K562 (cell line): ENCODE data around the gene CALHM1. TPM values are rescaled to one million over a fixed set of nuclear protein-coding genes. Genes with fewer than 3 reads are reported as not detected.
A peak's percentile ranks its signal among the peaks of the same experiment; 100 is the strongest.

Experiments used
- CC2D1A ChIP-seq: fragments of 450-650 bp; IDR thresholded peaks from 2 replicates; pipeline ENCODE4 v1.6.1; 2017; ENCODE audit warnings: mild to moderate bottlenecking
- CSDE1 ChIP-seq, 2 experiments: fragments of 450-650 bp; IDR thresholded peaks; 2 replicates each; pipeline ENCODE4 v1.6.1; 2016; ENCODE audit warnings: mild to moderate bottlenecking in 1 of 2
- DACH1 ChIP-seq: fragments of 450-650 bp; IDR thresholded peaks from 2 replicates; pipeline ENCODE4 v1.6.1; 2018; ENCODE audit not compliant: partially characterized antibody
- GABPB1 ChIP-seq: sonication (generic); formaldehyde crosslinking; IDR thresholded peaks from 2 replicates; pipeline ENCODE4 v1.8.0; 2022; ENCODE audit warnings: mild to moderate bottlenecking, missing genetic modification reagents
- IRF2 ChIP-seq: sonication (generic); formaldehyde crosslinking; IDR thresholded peaks from 2 replicates; pipeline ENCODE4 v1.8.1; 2022; ENCODE audit warnings: mild to moderate bottlenecking, missing genetic modification reagents
- MIER1 ChIP-seq: fragments of 450-650 bp; IDR thresholded peaks from 2 replicates; pipeline ENCODE4 v1.6.1; 2016; ENCODE audit warnings: antibody characterized with exemption, mild to moderate bottlenecking, low read depth
- PHB ChIP-seq: fragments of 250-450 bp; sonication (Bioruptor Pico); IDR thresholded peaks from 2 replicates; pipeline ENCODE4 v1.5.0; 2021
- POLR2G ChIP-seq: fragments of 200-400 bp; formaldehyde crosslinking; IDR thresholded peaks from 2 replicates; pipeline ENCODE4 v1.6.1; 2017; ENCODE audit warnings: low read depth, mild to moderate bottlenecking, antibody characterized with exemption, low read length, moderate library complexity
- RBM15 ChIP-seq: fragments of 200-400 bp; formaldehyde crosslinking; IDR thresholded peaks from 2 replicates; pipeline ENCODE4 v1.6.1; 2018; ENCODE audit warnings: mild to moderate bottlenecking, low read length, moderate library complexity; ENCODE audit not compliant: insufficient read depth
- SIN3A ChIP-seq, 2 experiments: fragments of 150-350 bp in 1 of 2; IDR thresholded peaks; 2 replicates each; pipeline ENCODE4 v1.6.1; 2011 to 2016; ENCODE audit warnings: borderline replicate concordance in 2 of 2, low read depth in 2 of 2, low read length in 2 of 2, mild to moderate bottlenecking in 2 of 2, moderate library complexity in 2 of 2; ENCODE audit not compliant: control insufficient read depth in 1 of 2
- TEAD1 ChIP-seq, 2 experiments: fragments of 450-650 bp in 1 of 2; sonication (generic) in 1 of 2; formaldehyde crosslinking; IDR thresholded peaks; 2 replicates each; pipeline versions ENCODE4 v1.4.0 to v1.8.0; 2020 to 2022; ENCODE audit warnings: mild to moderate bottlenecking in 2 of 2, missing genetic modification reagents in 1 of 2
- ZBTB1 ChIP-seq: sonication (generic); formaldehyde crosslinking; IDR thresholded peaks from 2 replicates; pipeline ENCODE4 v1.8.1; 2023; ENCODE audit warnings: missing genetic modification reagents, low read depth, mild to moderate bottlenecking, borderline replicate concordance
- ZC3H4 ChIP-seq: sonication (generic); formaldehyde crosslinking; IDR thresholded peaks from 2 replicates; pipeline ENCODE4 v1.9.0; 2021; ENCODE audit warnings: missing genetic modification reagents, borderline replicate concordance
- ZKSCAN1 ChIP-seq: fragments of 150-350 bp; IDR thresholded peaks from 2 replicates; pipeline ENCODE4 v1.6.1; 2016; ENCODE audit warnings: low read depth, low read length
- ZNF354B ChIP-seq: fragments of 250-450 bp; sonication (Bioruptor Pico); IDR thresholded peaks from 2 replicates; pipeline ENCODE4 v1.4.0; 2020
- ZNF57 ChIP-seq: fragments of 450-650 bp; formaldehyde crosslinking; IDR thresholded peaks from 2 replicates; pipeline ENCODE4 v1.4.0; 2020; ENCODE audit warnings: mild to moderate bottlenecking, moderate library complexity
- ZNF584 ChIP-seq: fragments of 200-800 bp; sonication (Bioruptor generic); IDR thresholded peaks from 2 replicates; pipeline ENCODE4 v1.6.1; 2016; ENCODE audit warnings: low read depth, mild to moderate bottlenecking, missing genetic modification characterization, missing compliant biosample characterization
- polyA plus RNA-seq, 8 experiments: library from polyadenylated mRNA; depleted of rRNA in 4 of 8; stranded (reverse) in 5 of 8; unstranded in 3 of 8; fragments of >200 nt; fragmentation: Nextera tagmentation in 2 of 8; fragmentation: Illumina TruSeq in 1 of 8; extraction: Ambion mirVana in 2 of 8; extraction: Trizol in 1 of 8; gene quantifications; 2 replicates each; pipeline versions ENCODE4 v1.2.1 to v1.2.3, GENCODE V29; 2011 to 2014; ENCODE audit warnings: inconsistent platforms in 1 of 8, missing spikeins in 1 of 8
- total RNA-seq, 7 experiments: library from RNA; depleted of rRNA in 6 of 7; stranded (reverse); fragments of >200 nt in 6 of 7; fragmentation: Illumina TruSeq in 2 of 7; extraction: Trizol in 2 of 7; gene quantifications; 2 replicates each; pipeline versions ENCODE4 v1.2.1 to v1.2.3, GENCODE V29; 2011 to 2021; ENCODE audit warnings: low replicate concordance in 1 of 7
- TF ChIP-seq, protein P1 (sequence below): sonication (generic); formaldehyde crosslinking; IDR thresholded peaks from 2 replicates; pipeline ENCODE4 v1.8.1; 2023; ENCODE audit warnings: missing genetic modification reagents, mild to moderate bottlenecking, borderline replicate concordance
- TF ChIP-seq, protein P2 (sequence below), 2 experiments: IDR thresholded peaks; 2 replicates each; pipeline ENCODE4 v1.6.1; 2011; ENCODE audit warnings: borderline replicate concordance in 1 of 2, control low read depth in 1 of 2, low read depth in 1 of 2, low read length in 1 of 2, mild to moderate bottlenecking in 1 of 2, mixed read lengths in 1 of 2, moderate library complexity in 1 of 2; ENCODE audit not compliant: insufficient read depth in 1 of 2, insufficient read length in 1 of 2, poor library complexity in 1 of 2, severe bottlenecking in 1 of 2; ENCODE audit errors: extremely low read depth in 1 of 2
- TF ChIP-seq, protein P3 (sequence below): fragments of 250-450 bp; sonication (Bioruptor Pico); IDR thresholded peaks from 2 replicates; pipeline ENCODE4 v1.8.0; 2021; ENCODE audit warnings: borderline replicate concordance, mild to moderate bottlenecking, moderate library complexity; ENCODE audit not compliant: poor library complexity, severe bottlenecking
- TF ChIP-seq, protein P4 (sequence below): sonication (generic); formaldehyde crosslinking; IDR thresholded peaks from 2 replicates; pipeline ENCODE4 v1.8.0; 2023; ENCODE audit warnings: mild to moderate bottlenecking, missing genetic modification reagents

Gene CALHM1
- total and polyA plus RNA-seq, 9 of the 15 experiments (the other 6 are each of a cell fraction or from before 2014, with no cell fraction given), result 0.03 TPM; not detected in 8

DNA sequence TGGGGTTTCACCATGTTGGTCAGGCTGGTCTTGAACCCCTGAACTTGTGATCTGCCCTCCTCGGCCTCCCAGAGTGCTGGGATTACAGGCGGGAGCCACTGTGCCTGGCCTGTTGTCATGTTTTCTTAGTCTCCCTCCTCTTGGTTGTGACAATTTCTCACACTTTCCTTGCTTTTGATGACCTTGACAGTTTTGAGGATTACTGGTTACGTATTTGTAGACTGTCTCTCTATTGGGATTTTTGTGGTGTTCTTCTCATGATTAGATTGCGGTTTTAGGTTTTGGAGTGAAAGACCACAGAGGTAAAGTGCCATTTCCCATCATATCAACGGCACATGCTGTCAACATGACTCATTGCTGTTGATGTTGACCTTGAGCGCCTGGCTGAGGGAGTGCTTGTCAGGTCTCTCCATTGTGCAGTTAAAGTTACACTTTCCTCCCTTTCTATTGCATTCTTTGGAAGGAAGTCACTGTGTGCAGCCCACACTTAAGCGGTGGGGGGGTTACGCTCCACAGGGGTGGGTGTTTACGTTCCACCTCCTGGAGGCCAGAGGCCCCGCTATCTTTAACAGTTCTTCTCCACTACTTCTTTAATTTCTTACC lies 45.6 kb upstream of the CALHM1 start (continued):
- TF ChIP-seq, protein P1, sequence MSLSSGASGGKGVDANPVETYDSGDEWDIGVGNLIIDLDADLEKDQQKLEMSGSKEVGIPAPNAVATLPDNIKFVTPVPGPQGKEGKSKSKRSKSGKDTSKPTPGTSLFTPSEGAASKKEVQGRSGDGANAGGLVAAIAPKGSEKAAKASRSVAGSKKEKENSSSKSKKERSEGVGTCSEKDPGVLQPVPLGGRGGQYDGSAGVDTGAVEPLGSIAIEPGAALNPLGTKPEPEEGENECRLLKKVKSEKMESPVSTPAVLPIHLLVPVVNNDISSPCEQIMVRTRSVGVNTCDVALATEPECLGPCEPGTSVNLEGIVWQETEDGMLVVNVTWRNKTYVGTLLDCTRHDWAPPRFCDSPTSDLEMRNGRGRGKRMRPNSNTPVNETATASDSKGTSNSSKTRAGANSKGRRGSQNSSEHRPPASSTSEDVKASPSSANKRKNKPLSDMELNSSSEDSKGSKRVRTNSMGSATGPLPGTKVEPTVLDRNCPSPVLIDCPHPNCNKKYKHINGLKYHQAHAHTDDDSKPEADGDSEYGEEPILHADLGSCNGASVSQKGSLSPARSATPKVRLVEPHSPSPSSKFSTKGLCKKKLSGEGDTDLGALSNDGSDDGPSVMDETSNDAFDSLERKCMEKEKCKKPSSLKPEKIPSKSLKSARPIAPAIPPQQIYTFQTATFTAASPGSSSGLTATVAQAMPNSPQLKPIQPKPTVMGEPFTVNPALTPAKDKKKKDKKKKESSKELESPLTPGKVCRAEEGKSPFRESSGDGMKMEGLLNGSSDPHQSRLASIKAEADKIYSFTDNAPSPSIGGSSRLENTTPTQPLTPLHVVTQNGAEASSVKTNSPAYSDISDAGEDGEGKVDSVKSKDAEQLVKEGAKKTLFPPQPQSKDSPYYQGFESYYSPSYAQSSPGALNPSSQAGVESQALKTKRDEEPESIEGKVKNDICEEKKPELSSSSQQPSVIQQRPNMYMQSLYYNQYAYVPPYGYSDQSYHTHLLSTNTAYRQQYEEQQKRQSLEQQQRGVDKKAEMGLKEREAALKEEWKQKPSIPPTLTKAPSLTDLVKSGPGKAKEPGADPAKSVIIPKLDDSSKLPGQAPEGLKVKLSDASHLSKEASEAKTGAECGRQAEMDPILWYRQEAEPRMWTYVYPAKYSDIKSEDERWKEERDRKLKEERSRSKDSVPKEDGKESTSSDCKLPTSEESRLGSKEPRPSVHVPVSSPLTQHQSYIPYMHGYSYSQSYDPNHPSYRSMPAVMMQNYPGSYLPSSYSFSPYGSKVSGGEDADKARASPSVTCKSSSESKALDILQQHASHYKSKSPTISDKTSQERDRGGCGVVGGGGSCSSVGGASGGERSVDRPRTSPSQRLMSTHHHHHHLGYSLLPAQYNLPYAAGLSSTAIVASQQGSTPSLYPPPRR (CRISPR knock-in tag), result peak; percentile 90
- no peak for TF ChIP-seq MIER1
- TF ChIP-seq, protein P2, sequence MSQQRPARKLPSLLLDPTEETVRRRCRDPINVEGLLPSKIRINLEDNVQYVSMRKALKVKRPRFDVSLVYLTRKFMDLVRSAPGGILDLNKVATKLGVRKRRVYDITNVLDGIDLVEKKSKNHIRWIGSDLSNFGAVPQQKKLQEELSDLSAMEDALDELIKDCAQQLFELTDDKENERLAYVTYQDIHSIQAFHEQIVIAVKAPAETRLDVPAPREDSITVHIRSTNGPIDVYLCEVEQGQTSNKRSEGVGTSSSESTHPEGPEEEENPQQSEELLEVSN (IDR thresholded peaks at IDR 0.05; ENCODE audit: borderline replicate concordance in 1 of 2, extremely low read depth in 1 of 2, insufficient read depth in 1 of 2, insufficient read length in 1 of 2, low read depth in 1 of 2, low read length in 1 of 2, poor library complexity in 1 of 2, severe bottlenecking in 1 of 2), result no peak
- TF ChIP-seq, protein P3, sequence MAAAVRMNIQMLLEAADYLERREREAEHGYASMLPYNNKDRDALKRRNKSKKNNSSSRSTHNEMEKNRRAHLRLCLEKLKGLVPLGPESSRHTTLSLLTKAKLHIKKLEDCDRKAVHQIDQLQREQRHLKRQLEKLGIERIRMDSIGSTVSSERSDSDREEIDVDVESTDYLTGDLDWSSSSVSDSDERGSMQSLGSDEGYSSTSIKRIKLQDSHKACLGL, result no peak
- TF ChIP-seq ZNF584 (CRISPR knock-in tag), result no peak
- no peak for TF ChIP-seq ZNF354B
- TF ChIP-seq IRF2 (CRISPR knock-in tag), result no peak
- TF ChIP-seq RBM15, result no peak
- TF ChIP-seq GABPB1 (CRISPR knock-in tag), result no peak
- no peak for TF ChIP-seq CSDE1 (IDR thresholded peaks at IDR 0.05)
- no peak for TF ChIP-seq SIN3A (IDR thresholded peaks at IDR 0.05; ENCODE audit: borderline replicate concordance in 2 of 2, control insufficient read depth in 1 of 2, low read depth in 2 of 2, low read length in 2 of 2)
- TF ChIP-seq ZKSCAN1, result no peak
- TF ChIP-seq ZC3H4 (CRISPR knock-in tag), result no peak
- no peak for TF ChIP-seq POLR2G
- no peak for TF ChIP-seq ZBTB1 (CRISPR knock-in tag)
- TF ChIP-seq DACH1, result no peak
- TF ChIP-seq ZNF57 (CRISPR knock-in tag), result no peak
- TF ChIP-seq TEAD1 (CRISPR knock-in tag; IDR thresholded peaks at IDR 0.05), result peak in 1 of 2 experiments; percentile 78; a peak in 2 of 4 replicates
- no peak for TF ChIP-seq PHB
- TF ChIP-seq, protein P4, sequence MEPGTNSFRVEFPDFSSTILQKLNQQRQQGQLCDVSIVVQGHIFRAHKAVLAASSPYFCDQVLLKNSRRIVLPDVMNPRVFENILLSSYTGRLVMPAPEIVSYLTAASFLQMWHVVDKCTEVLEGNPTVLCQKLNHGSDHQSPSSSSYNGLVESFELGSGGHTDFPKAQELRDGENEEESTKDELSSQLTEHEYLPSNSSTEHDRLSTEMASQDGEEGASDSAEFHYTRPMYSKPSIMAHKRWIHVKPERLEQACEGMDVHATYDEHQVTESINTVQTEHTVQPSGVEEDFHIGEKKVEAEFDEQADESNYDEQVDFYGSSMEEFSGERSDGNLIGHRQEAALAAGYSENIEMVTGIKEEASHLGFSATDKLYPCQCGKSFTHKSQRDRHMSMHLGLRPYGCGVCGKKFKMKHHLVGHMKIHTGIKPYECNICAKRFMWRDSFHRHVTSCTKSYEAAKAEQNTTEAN (CRISPR knock-in tag), result no peak
- no peak for TF ChIP-seq CC2D1A
